VCaP (cell line): ENCODE measurements around the gene TMEM176A.

Experiments
- H3K27ac ChIP-seq: fragments of 450-650 bp; 2 replicates; pipeline ENCODE4 v1.5.1; 2017
- CTCF ChIP-seq: fragments of 450-650 bp; conservative IDR thresholded peaks from 2 replicates; pipeline ENCODE4 v1.5.1; 2017; ENCODE audit warnings: mild to moderate bottlenecking, moderate library complexity

Gene TMEM176A

GRCh38 chr7:150831851-150832250, 31.3 kb downstream of the TMEM176A start:
- no peak overlapping the region for H3K27ac ChIP-seq

GRCh38 chr7:150835019-150835418, 34.5 kb downstream of the TMEM176A start:
- no peak for TF ChIP-seq CTCF
- no peak overlapping the region for H3K27ac ChIP-seq

More at GRCh38 chr7:150831851-150832250, 31.3 kb downstream of the TMEM176A start:
- TF ChIP-seq CTCF = no peak

- no peak overlapping the region for H3K27ac ChIP-seq
- TF ChIP-seq CTCF = no peak
These were observed 35.2 kb downstream of the TMEM176A start for GRCh38 chr7:150835702-150836280.

GRCh38 chr7:150838965-150839650, 38.5 kb downstream of the TMEM176A start:
- no peak for TF ChIP-seq CTCF
- H3K27ac ChIP-seq = no peak overlapping the region

- no peak for TF ChIP-seq CTCF
- H3K27ac ChIP-seq = no peak overlapping the region
These were observed 41.4 kb downstream of the TMEM176A start for GRCh38 chr7:150842018-150842417.

- no peak for TF ChIP-seq CTCF
- H3K27ac ChIP-seq = no peak overlapping the region
These were observed 42.1 kb downstream of the TMEM176A start for GRCh38 chr7:150842716-150843115.

GRCh38 chr7:150845421-150845861, 44.9 kb downstream of the TMEM176A start:
- H3K27ac ChIP-seq = no peak overlapping the region

More at GRCh38 chr7:150845421-150845861, 44.9 kb downstream of the TMEM176A start:
- no peak for TF ChIP-seq CTCF
